Measurements from ENCODE around the gene MFSD6L. TPM values are rescaled to one million over a fixed set of nuclear protein-coding genes. Genes with fewer than 3 reads are reported as not detected.

MFSD6L gene
- total and polyA plus RNA-seq, 12 donors: 0.03 to 0.28 (median 0.15) TPM; not detected in 7

DNA sequence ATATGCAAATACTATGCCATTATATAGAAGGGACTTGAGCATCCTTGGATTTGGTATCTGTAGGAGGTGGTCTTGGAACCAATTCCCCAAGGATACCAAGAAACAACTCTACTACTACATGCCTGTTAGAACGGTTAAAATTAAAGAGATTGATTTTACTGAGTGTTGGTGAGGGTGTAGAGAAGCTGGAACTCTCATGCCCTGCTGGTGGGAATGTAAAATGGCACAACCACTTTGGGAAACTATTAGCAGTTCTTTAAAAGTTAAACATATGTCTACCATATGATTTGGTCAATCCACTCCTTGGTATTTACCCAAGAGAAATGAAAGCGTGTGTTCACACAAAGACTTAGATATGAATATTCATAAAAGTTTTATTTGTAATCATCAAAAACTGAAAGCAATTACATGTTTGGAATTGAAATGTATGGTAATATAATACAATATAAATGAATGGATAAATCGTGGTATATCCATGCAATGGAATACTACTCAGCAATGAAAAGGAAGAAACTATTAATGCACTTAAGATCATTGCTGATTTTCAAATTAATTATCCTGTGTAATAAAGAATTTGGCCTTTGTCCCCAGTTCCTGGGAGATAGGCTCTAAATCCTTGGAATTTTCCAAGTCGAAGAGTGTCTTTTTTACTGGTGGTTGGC, 7.8 kb downstream of the MFSD6L start:
- Histone ChIP-seq H3K27me3 (no peaks in the 10 kb centered on the region), H3K4me3 (no peak overlapping the region), H3K9me3 (peaks cover 0 to 14% (median 9%) of the 10 kb centered on the region in 11 donors), H3K4me1 (peaks cover 0 to 26% (median 0%) of the 10 kb centered on the region in 9 donors), H3K27ac (no peak overlapping the region), H3K36me3 (no peaks in the 10 kb centered on the region)
- intact Hi-C loops (cut with DNase I): loop anchor here in 1 of 10 donors (10.0 kb wide), 1 partner anchor 57 kb away; no protein-coding TSS in a partner anchor
- DNase-seq (no peak), ATAC-seq (no peak)
- WGBS, 2 donors: 86 to 93% methylated on average over 4 of the region's 4 CpGs
- TF ChIP-seq CTCF (IDR thresholded peaks at IDR 0.05): no peak

DNA sequence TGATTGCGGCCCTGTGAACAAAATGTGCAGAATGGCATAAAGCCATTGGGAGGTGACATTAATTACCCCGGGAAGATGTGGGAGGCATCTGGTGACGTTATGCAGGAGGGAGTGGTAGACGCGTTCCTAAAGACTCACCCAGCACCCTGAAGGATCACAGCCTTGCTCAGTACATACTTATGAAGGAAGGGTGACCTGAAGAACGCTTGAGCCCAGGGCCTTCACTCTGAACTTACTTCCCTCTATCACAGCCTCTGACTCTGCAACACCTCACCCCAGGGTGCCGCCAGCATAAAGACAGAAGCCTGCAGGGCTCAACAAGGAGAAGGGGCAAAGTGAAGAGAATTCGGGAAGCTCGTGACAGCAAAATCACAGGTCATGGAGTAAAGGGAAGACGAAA, 9.4 kb downstream of the MFSD6L start:
- H3K4me3 ChIP-seq: no peak overlapping the region
- peaks cover 0 to 14% (median 9%) of the 10 kb centered on the region in 11 donors for H3K9me3 ChIP-seq
- H3K27ac ChIP-seq: no peak overlapping the region
- 58 to 59% methylated on average over 10 of the region's 10 CpGs for WGBS, 2 donors
- H3K36me3 ChIP-seq: no peaks in the 10 kb centered on the region
- ATAC-seq: no peak
- no peak for TF ChIP-seq CTCF (IDR thresholded peaks at IDR 0.05)
- intact Hi-C loops (cut with DNase I): loop anchor here in 5 of 10 donors (5.0 to 10.0 kb wide), 4 partner anchors 42 to 377 kb away; no protein-coding TSS in a partner anchor
- no peaks in the 10 kb centered on the region for H3K27me3 ChIP-seq
- peaks cover 0 to 24% (median 0%) of the 10 kb centered on the region in 9 donors for H3K4me1 ChIP-seq
- DNase-seq: no peak

DNA sequence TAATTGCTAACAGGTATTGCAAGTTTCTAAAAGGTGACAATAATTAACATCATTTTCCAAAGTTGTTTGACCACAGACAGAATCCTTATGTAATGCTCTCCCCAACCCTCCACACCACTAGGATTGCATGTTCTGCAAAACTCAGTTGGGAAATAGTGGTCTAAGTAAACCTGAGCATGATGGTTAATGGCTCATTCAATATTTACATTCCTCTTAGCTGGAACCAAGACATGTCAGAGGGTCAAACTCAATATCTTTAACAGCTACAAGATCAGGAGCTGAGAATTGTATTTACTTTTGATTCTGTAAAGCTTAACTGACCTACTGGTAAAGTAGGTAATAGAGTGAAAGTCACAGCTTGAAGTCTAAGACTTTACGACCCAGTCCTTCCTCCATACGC, 10.2 kb downstream of the MFSD6L start:
- no peak overlapping the region for H3K4me3 ChIP-seq
- H3K9me3 ChIP-seq: peaks cover 0 to 14% (median 9%) of the 10 kb centered on the region in 11 donors
- no peak for TF ChIP-seq CTCF (IDR thresholded peaks at IDR 0.05)
- H3K27ac ChIP-seq: no peak overlapping the region
- no peaks in the 10 kb centered on the region for H3K27me3 ChIP-seq
- ATAC-seq (no peak), DNase-seq (no peak)
- intact Hi-C loops (cut with DNase I): loop anchor here in 4 of 10 donors (5.0 to 10.0 kb wide), 3 partner anchors 42 to 377 kb away; no protein-coding TSS in a partner anchor
- peaks cover 0 to 16% (median 0%) of the 10 kb centered on the region in 9 donors for H3K4me1 ChIP-seq
- 97 to 100% methylated on average over 2 of the region's 2 CpGs for WGBS, 2 donors
- H3K36me3 ChIP-seq: no peaks in the 10 kb centered on the region

DNA sequence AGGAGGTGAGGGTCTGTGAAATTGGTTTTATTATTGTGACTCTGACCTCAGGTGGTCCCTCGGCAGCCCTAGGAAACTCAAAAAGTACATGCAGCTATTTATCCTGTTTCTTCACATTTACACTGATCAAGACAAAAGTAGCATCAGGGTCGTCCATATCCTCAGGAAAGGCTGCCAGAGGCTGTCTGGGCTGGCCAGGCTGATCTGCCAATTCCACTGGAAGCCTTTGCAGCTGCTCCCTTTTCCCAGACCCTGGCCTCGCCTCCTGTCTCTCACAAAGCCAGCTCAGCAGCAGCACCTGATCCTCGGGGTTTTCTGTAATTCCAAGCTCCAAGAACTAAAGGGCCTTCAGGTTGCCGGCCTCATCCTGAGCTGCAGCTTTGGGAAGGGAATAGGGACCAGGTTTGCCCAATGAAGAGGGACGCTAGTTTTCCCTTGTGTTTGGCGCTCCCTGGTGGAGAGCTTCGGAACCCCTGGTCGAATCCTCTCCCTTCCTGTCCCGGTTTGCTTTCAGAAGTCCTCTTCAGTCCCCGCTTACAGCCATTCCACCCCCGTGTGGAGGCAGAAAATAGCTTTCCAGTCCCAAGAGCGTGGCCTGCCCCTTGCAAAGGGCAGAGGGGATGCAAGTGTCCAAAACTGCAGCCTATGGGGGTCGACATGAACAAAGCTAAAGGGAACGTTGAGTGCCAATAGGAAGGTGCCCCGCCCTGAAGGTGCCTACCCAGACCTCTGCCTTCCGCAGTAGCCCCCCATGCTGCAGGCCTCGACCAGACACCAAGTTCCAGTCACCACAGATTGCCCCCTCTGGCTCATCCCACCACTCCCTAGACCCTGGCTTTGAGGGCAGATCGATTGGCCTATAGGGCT, 13.4 kb downstream of the MFSD6L start:
- peaks cover 0 to 9% (median 0%) of the 10 kb centered on the region in 11 donors for H3K9me3 ChIP-seq
- peak; percentile 48 to 94 (median 88) for TF ChIP-seq CTCF (IDR thresholded peaks at IDR 0.05)
- WGBS, 2 donors: 28 to 30% methylated on average over 19 of the region's 19 CpGs
- intact Hi-C loops (cut with DNase I): loop anchor here in 7 of 10 donors (1.0 to 10.0 kb wide), 5 partner anchors 38 to 375 kb away; no protein-coding TSS in a partner anchor
- DNase-seq (peak; percentile 80 to 83), ATAC-seq (peak; percentile 80 to 93 (median 89))
- H3K36me3 ChIP-seq: no peaks in the 10 kb centered on the region
- H3K27ac ChIP-seq: no peak overlapping the region
- peaks cover 0 to 20% (median 0%) of the 10 kb centered on the region in 9 donors for H3K4me1 ChIP-seq
- no peaks in the 10 kb centered on the region for H3K27me3 ChIP-seq
- H3K4me3 ChIP-seq: no peak overlapping the region
